GM11168 (cell line): ENCODE results near the gene ERCC4.
"Not testable (repeated sequence)": the region's sequence is repeated elsewhere in the genome, so short reads cannot be mapped to it uniquely, and the experiment has no call there.

Experiments
- in situ Hi-C: fragments of 300-500 bp; cut with MboI; formaldehyde crosslinking; loops from one replicate; pipeline ENCODE4 v1.12.0; 2022; ENCODE audit warnings: low sequenced_read_pairs; ENCODE audit not compliant: unreplicated experiment

The ERCC4 gene

DNA sequence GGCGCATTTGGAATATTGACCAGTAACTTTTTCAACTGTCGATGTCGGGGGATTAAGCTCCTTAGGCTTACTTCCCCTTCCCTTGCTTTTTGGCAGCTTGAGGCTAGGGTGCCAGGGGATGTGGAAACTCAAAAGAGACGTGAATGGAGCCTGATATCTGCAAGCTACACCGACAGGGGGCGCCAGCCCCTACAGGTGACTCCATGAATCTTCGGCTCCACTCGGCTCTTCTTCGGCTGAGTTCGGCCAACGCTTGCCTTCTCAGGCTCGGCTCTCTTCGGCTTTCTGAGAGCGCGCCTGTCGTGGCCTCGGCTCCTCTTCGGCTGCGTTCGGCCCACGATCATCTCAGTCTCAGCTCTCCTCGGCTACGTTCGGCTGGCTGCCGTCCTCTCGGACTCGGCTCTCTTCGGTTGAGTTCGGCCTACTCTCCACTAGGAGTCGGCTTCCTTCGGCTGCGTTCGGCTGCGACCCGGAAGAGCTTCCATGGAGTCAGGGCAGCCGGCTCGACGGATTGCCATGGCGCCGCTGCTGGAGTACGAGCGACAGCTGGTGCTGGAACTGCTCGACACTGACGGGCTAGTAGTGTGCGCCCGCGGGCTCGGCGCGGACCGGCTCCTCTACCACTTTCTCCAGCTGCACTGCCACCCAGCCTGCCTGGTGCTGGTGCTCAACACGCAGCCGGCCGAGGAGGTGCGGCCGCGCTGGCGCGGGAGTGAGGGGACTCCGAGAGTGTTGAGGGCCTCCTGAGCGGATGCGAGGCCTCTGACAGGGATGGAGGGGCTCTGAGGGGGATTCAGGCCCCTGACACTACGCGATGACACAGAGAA, at the start of gene ERCC4:
TSS of gene ERCC4 (plus strand) at position 472 of the 827 bp plus-strand sequence. CDS start at position 484, 12 bp downstream.
- in situ Hi-C loops, result loop anchor here (10.0 kb wide), 1 partner anchor 605 kb away; no protein-coding TSS in a partner anchor

DNA sequence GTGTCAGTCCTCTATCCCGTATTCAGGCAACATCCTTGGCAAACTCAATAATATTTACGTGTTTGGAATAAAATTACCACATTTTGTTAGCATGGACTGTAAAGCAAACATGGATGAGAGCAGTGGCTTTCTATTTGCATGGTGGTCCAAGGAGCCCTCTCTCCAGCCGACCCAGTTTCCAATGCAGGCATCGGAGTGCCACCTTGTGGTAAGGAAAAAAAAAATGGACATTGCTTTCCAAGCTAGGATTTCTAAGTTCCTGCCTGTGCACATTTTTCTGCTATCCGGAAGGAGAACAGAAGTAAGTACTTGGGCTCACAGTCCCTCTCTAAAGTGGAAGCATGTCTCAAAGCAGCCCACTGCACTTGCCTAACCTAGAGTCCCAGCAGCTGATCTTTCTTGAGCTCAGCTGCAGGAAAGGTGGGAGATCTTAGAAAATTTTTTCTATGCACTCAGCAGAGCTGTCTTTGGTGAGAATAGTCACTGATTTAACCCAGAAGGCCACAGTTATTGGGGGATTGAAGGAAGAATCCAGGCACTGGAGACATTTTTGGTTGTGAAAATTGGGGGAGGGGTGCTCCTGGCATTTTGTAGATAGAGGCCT, 46.0 kb upstream of the ERCC4 start:
- in situ Hi-C loops, result no loop called here

DNA sequence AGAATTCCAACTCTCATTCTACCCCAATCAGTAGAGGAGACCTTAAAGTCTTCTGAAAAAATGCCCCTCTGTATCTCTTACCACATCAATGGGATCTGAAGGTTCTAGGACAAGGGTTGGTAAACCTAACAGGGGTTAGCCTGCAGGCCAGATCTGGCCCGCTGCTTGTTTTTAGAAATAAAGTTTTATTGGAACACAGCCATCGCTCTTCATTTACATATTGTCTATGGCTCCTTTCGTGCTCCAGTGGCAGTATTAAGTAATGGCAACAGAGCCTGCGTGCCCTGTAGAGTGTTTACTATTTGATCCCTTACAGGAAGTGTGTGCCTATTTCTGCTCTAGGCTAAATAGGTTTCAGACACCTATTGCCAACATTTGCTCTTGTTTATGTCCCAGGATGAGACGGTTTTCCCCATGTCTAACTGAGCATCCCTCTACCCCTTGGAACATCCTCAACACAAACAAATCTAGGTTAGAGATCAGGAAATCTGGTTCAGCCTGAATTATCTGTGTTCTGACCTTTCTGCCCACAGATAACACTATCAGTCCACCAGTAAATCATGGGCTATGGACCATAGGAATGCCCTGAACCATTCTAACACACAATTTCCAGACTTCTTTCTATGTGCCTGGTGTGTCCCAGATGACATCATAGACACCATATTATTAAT, 44.2 kb upstream of the ERCC4 start:
- in situ Hi-C loops, result no loop called here

DNA sequence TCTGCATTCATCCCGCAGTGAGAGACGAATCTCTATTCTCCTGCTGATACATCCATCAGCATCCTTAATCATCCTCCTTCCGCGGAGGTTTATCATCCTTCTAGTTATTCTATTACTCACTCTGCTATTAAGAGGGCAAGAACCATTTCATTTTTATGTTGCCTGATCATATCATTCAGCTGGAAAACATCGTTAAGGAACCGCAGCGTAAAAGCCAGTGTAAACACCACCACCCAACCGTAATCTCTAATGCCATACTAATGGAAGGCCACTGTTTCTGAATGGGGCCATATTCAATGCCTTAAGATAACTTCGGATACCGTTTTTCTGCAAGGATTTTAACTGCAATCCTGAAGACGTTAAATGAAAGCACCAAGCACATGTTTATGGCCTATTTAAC, 36.7 kb upstream of the ERCC4 start:
- in situ Hi-C loops, result no loop called here

DNA sequence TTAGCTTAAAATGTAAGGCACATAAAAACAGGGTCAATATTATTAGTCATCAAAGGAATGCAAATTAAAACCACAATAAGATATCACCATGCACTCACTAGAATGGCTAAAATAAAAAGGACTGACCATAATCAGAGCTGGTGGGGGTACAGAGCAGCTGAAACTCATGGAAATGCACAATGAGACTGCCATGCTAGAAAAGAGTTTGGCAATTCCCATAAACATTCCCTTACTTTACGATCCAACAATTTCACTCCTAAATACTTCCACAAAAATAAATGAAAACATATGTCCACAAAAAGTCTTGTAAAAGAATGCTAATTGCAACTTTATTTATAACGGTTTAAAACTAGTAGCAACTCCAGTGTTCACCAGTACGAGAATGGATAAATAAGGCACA, 36.1 kb upstream of the ERCC4 start:
- in situ Hi-C loops, result no loop called here

DNA sequence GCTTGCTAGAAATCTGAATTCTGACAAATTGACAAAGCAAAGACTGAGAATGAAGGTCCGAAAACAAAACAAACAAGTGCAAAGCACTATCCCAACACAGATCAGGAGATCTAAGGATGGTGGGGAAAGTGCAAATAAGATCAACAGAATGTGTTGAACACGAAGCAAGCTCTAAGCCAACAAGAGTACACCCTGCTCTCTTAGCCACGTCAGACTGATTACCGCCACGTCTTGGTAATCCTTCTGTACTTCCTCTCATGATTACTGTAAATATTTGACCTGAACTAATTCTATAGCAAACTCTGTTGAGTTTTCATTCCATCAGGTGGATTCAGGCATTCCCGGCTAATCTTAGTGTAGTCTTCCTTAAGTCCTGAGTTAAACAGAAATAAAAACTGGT, 34.3 kb upstream of the ERCC4 start:
- in situ Hi-C loops, result no loop called here

DNA sequence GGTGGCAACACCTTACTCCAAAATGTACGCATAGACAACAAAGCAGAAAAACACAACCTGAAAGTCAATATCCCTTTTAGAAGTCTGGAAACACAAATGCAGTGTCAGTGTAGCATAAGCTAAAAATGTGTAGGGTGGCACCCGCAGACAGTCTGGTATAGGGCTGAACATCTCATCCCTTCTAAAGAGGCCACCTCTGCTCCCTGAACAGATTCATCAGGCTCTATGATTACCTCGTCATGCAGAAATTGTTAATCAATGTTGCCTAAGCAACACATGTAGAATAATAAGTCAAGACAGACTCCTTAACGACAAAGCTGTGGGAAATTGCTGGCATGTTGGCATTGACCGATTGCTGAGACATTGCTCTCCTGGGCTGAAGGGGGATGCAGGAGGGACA, 33.3 kb upstream of the ERCC4 start:
- in situ Hi-C loops, result no loop called here

DNA sequence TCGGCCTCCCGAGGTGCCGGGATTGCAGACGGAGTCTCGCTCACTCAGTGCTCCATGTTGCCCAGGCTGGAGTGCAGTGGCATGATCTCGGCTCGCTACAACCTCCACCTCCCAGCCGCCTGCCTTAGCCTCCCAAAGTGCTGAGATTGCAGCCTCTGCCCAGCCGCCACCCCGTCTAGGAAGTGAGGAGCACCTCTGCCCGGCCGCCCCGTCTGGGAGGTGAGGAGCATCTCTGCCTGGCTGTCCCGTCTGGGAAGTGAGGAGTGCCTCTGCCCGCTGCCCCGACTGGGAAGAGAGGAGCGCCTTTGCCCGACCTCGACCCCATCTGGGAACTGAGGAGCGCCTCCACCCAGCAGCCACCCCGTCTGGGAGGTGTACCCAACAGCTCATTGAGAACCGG, 30.6 kb upstream of the ERCC4 start:
- in situ Hi-C loops, result not testable (repeated sequence)

DNA sequence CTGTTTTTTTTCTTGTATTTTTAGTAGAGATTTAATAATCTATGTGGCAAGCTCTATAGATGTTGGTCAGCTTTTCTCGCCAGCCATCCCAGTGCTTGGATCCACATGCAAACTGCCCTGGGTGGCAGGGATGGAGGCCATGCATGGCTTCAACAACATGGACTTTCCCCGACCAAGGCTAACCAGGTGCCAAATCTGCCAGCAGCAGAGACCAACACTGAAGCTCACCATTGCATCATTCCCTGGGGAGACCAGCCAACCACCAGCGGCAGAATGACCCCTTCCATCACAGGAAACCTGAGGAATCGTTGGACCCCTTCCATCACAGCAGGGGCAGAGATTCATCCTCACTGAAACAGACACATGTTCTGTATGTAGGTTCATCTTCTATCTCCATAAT, 27.7 kb upstream of the ERCC4 start:
- in situ Hi-C loops, result no loop called here

DNA sequence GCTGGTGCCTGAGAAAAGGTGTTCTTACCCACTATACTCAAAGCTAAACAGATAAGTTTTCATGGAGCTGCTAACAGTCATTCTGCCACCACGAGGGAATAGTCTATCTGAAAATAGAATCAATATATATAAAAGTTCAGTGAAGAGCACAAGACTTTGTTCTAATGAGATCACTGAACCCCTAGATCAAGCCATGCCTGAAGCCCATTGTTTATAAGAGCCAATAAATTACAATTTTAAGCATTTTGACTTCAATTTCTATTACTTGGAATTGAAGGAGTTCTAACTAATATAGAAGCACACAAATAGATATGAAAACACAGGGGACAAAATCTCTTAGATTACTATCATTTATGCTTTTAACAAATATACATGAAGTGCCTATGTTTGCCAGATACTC, 24.4 kb upstream of the ERCC4 start:
- in situ Hi-C loops, result no loop called here

DNA sequence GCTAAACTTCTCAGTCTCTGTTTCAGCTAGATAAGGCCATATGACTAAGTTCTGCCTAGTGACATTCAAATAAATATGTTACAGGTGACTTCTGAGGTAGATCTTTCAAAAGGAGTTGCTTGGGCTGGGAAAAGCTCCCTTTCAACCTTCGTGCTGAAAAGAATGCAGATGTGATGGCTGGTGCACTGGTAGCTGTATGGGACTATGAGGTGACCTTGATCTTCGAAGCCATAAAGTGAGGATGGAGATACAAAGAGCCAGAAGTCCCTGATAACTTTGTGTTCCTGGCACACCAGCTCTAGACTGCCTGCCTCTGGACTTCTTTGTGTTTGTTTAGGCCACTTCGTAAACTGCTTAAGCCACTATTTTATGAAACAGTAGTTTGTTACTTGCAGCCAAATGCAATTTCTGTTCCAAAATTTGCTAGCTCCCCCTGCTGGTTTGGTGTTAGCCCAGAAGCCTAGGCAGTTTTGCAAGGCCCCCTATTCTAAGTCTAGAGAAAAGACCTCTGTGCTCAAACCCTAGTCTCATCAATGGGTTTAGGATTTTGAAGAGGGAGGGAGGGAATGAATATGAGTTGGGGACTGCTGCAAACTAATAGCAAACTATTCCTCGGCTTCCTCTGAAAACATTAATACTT, 23.3 kb upstream of the ERCC4 start:
- in situ Hi-C loops, result no loop called here

DNA sequence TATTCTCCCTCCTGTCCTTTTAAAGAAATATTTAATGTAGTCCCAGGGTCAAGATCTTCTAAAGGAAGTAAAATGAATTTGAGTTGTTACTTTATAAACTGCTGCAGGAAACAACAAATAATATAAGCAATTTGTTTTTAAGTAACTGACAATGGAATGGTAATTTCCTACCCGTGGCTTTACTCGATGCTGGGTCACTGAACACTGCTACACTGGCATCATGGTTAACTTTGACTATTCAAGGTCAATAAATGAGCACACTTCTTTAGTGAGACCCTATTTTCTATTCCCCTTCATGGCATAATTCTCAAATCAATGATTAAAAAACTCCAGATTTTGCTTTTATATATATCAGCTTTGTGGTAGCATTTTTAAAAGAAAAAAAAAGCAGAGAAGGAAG, 22.1 kb upstream of the ERCC4 start:
- in situ Hi-C loops, result no loop called here

DNA sequence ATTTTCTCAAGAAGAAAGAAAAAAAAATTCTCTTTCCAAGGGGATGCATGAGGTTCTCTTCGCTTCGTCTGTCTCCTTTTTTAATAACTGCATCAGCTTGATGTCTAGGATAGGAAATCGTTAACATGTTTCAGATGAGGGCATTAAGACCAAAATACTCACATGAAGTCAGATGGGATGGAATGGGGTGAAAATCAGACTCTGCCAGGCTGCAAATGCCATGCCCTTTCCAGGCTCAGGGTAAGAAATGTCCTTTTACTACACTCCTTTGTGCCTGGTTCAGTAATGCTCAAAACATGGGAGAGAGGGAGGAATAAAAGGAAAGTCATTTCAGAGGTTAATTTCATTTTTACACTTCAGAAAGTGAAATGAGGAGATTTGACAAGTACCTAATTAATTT, 21.7 kb upstream of the ERCC4 start:
- in situ Hi-C loops, result no loop called here

DNA sequence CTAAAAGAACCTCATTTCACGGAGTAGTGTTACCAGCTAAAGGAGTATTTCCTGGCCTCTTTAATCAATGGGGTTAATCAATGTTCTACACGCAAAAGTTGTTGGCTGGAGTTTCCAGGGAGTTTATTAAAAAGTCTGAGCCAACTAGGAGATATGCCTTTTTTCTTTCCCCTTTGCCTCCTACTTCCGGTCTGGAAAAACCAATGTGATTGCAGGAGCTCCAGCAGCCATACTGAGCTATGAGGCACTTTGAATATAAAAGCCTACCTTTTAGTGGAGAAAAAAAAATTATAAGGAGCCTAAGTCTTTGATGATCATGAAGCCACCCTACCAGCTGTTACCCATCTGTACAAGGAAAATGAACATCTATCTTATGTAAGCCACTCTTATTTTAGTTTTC, 17.9 kb upstream of the ERCC4 start:
- in situ Hi-C loops, result no loop called here

DNA sequence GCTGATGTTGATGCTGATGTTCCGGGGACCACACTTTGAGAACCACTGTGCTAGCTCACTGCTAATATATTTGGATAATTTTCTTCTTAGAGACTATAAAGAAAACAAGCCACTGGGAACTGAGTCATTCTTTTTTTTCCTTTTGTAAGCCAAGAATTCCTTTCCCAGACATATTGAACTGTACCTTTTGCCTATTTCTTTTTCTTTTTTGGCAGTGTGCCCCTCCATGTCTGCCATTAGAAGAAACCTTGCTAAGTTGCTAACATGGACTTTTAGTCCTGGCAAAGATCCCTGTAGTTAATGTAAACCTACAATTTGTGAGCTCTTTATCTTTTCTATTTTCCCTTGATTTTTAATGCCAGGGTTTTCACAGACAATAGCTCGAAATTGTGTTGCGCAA, 17.3 kb upstream of the ERCC4 start:
- in situ Hi-C loops, result no loop called here

DNA sequence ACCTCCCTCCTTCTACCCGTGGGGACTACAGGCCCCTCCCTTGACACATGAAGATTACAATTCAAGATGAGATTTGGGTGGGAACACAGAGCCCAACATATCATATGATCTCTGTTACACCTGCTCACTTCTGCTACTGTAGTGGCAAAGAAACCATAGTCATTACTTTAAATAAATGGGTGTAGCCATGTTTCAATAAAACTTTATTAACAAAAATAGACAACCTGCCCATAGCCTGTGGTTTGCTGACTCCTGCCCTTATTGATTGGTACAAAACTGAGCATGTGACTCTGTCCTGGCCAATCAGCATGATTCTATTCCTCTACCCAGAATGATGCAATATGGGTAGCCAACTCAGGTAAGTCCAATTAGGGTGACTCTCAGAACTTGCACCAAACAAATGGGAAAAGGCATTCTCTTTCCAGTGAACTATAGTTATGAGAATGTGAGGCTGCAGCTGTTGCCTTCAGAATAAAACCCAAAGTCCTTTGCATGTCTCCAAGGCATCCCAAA, 15.7 kb upstream of the ERCC4 start:
- in situ Hi-C loops, result no loop called here

DNA sequence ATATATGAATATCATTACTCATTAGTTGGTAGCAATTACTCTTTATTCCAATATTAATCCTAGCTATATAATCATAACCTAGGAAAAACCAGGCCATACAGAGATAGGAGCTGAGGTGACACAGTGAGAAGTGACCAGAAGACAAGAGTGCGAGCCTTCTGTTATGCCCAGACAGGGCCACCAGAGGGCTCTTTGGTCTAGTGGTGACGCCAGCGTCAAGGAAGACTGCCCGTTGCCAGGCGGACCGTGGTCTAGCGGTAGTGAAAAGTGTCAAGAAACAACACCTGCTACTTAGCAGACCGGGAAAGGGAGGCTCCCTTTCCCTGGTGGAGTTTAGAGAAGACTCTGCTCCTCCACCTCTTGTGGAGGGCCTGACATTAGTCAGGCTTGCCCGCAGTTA, 15.1 kb upstream of the ERCC4 start:
- in situ Hi-C loops, result not testable (repeated sequence)

DNA sequence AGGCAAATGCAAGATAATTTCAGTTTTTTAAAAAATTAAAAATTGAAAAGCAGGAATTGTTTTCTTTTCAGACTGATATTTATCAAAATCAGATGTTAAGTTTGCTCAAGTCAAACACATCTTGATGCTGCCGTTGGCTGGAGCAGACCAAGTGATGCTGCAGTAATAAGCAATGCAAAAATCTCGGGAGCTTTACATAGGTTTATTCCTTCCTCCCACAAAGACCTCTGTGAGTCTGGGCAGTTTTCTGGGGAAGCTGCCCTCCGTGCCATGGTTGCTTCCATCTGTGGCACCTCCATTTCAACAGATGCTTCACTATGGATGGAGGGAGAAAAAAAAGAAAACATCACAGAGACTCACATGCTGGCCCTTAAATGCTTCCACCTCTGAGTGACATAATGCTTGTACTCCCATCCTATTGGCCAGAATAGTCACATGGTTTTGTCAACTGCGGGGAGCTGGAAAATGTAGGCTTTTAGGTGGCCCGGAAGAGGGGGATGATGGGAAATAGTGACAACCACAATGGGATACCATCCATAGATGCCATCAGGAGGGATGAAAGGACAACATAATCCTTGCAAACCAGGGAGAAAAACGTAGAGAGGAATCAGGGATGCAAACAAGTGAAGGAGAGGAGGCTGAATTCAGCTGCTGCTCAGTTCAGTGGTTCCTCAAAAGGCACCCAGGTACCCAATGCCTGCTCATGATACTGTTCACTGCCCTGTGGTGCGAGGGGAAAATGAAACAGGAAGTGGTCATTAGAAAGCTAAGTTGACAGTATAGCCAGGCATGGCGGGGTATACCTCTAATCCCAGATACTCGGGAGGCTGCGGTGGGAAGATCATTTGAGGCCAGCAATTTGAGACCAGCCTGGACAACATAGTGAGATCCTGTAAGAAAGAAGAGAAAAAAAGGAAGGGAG, 13.5 kb upstream of the ERCC4 start:
- in situ Hi-C loops, result no loop called here

DNA sequence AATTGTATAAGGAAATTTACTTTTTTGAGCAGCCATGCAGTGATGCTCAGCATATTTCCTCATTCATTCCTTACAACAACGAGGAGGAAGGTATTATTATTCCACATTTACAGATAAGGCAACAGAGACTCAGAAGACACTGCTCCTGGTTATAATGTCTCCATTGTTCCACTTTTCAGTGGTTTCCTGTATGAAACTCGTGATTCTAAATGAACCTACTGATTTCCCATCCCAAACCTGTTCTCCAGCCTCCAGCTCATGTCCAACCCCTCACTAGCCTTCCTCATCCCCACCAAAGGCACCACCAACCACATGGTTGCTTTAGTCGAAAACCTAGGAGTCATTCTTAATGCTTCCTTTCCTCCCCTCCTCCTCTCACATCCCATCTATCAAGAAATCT, 12.5 kb upstream of the ERCC4 start:
- in situ Hi-C loops, result no loop called here

DNA sequence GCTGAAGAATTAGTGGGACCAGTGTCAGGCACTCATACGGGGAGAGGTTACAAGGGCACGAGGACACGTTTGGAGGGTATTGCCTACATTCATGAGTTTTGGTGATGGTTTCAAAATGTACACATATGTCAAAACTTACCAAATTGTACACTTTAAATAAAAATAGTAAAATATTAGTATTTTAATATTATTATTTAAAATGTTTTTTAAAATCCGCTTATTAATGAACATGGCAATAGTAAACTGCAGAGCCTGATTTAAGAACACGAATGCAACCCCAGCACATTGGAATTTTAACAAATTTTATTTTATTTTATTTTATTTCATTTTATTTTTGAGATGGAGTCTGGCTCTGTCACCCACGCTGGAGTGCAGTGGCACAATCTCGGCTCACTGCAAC, 10.9 kb upstream of the ERCC4 start:
- in situ Hi-C loops, result no loop called here
